GM18517 (cell line): ENCODE results near the gene MVB12B.

Experiments
- ATAC-seq: cut with Tn5 transposase; IDR thresholded peaks from one replicate; pipeline ENCODE4 v1.9.1; 2021; ENCODE audit warnings: mild to moderate bottlenecking, moderate library complexity; ENCODE audit not compliant: unreplicated experiment

Gene MVB12B

DNA sequence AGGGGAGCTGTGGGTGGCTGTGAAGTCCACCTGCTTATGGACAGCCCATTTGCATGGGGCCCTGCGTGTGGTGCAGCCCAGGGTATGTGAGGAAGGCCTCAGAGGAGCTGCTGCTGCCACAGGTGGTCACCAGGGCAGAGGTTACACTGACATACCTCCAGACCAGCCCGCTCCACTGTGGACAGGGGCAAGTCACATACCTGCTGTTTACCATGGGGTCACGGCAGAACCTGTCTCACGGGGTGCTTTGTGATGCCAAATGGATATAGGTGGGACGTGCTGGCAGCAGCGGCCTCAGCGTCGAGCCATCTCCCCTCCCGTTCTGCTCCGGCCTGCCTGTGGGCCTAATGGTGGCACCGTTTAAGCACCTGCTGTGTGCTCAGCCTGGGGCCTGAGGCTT is 159.6 kb downstream of the MVB12B start:
- ATAC-seq = no peak

DNA sequence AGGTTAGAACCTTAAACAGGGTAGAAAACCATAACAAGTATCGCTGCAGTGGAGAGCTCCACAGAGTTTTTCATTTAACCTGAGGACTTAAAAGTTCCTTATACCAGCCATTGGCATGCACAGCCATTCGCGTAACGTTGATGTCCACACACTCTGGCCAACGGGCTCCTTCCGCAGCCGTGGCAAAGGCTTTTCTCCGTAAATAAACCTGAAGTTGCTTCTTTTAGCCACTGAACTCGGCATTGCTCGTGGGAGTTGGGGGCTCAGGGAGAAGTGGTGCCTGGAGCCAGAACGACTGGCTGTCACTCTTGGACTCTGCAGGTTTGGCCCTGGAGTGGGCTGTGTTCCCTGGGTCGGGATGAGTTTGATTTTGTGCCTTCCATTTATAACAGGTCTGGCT is 161.2 kb downstream of the MVB12B start:
- ATAC-seq = no peak

DNA sequence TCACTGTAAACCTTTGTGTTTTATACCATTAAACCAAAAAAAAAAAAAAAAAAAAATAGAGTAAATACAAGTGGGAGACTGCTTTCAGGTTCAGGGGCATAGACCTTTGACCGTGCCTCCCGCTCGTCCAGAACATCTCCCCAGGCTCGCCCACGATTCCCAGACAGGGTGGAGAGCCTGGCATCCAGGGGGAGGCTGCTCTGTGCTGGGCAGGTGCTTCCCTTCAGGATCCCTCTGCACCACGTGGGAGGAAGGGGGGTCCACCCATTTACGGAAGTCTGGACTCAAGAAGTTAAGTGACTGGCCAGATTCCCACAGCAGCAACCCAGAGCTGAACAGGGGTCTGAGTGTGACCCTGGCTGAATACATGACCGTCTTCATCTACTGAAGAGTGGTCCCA is 161.7 kb downstream of the MVB12B start:
- no peak for ATAC-seq

DNA sequence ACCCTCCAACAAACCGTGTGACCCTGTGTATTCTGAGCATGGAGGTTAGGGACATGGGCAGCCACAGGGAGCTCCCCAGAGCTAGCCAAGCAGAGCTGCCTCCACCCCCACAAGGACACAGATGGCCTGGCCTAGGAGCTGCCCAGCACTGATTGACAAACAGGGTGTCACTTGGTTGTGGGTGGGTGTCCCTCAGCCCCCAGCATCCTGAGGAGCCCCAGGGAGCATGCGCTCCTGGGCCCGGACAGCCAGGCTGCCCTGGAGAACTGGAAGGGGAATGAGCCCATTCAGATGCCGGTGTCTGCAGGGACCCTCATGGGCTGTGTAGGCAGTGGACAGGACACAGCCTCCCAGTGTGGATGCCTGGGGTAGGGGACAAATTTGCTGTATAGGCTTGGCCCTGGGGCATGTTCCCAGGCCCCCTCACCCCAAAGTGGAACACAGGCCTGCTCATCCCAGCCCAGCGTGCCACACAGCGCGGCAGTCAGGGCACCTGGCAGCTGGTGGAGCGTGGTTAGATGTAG is 162.3 kb downstream of the MVB12B start:
- ATAC-seq = no peak

DNA sequence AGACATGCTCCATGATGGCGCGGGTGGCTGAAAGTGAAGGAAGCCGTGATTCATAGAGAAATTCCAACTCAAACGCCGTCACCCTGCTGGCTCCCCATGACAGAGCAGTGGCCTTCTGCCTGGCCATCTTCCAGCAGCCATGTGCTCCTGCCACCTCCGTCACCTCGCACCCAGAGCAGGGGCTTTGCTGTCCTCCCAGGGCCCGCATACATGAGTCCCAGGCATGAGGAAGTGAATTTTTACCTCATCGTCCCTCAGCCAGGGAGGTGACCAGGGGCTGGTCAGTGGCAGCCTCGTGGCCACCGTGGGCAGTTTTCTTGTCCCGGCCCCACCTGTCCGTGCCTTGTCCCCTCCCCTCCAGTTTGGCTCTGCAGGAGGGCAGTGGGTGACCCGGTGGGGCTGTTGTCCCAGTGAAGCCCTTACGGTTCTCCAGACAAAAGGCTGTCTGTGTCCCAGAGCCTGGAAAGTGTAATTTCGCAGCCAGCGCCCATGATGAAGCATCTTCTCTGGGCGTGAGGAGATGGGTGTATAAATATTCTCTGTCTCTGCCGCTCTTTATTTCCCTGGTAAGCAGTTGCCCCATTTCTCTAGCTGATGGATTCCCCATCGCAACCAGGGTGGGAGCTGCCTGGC is 163.1 kb downstream of the MVB12B start:
- ATAC-seq = no peak

DNA sequence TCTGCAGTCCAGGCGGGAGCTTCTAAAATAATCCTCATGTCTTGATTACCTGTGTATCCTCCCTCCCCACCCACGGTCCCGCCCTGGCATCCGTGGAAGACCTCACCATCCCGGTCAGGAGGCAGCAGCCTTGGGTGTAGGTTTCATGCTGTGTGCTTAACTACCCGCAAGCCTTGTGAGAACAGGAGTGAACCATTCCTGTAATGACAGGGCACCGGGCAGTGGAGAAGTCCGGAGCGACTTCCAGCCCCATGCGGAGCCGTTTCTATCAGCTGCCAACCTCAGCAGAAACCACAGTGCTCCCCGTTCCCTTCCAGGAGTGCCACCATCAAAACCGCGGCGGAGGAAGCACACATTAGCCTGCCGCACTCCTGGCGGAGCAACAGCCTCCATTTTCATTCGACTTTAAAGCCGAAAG is 163.6 kb downstream of the MVB12B start:
- no peak for ATAC-seq

DNA sequence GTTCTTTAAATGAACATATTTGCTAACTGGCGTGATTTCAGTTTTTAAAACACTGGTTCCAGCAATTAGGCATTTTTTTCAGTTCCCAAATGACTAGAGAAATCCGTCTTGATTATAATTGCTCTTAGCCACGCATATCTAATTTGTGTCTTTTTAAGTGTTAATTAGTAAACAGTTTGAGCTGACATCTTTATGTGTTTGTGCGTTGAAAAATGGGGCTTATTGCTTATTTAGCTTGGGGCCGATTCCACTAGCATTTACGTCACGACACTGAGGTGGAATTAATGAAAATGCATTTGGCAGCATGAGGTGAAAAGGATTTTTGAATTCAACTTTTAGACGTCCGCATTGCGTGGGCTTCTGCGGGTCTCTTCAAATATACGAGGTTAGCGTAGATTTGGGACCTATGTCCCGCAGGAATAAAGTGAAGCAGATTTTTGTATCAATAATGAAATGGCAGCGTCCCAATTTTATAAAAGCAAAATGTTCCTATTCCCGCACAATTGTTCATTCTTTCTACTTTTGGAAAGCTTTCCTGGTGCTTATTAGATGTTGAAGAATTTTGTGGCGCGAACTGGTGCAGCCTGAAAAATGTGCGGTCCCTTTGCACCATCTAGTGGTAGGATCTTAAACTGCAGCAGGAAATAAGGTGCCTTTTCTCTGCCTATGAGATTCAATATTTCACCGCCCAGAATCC is 164.4 kb downstream of the MVB12B start:
- ATAC-seq = no peak

DNA sequence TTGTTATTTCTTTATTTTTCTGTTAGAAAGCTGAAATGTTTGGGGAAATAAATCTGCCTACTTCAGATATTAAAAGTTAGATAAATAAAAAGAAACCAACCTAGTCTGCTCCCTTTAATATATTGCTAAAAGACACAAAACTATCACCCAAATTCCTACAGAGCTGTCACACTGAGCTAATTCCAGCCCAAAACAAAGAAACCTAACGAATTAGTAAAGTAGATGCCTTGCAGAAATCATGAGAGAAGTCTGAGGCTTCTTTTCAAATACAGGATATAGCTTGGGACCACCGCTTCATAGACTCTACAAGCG is 164.9 kb downstream of the MVB12B start:
- ATAC-seq = no peak

DNA sequence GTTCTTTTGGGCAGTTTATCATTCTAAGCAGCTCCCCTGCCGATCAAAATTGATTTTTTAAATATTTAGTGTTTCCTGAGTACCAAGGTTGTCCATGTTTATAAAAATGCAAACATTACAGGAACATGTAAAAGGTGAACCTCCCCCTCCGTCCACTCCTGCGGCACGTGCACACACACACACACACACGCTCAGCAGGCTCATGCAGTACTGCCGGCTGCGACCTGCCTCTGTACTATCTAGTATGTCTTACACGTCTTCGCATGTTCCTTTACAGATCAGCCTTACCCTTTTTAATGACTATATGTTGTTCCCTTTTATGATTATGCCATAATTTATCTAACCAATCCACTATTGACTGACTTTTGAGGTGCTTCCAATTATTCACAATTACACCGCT is 165.3 kb downstream of the MVB12B start:
- no peak for ATAC-seq

DNA sequence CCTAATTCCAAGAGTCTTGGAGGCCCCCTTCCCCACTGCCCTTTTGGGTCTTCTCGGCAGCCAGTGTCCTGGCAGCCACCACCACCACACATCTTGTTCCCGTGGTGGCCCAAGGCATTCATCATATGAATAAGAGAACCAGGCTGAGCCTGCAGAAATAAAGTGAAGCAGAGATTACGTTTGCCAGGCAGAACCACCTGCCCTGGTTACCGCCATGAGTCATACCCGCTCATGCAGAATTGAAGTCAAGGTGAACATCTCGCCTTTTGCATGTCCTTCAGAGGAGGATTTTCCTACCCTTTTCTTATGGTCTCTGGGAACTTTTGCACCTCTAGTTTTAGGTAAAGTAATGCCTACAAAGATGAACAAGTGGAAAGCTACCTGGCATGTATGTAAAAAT is 167.6 kb downstream of the MVB12B start:
- ATAC-seq = no peak

DNA sequence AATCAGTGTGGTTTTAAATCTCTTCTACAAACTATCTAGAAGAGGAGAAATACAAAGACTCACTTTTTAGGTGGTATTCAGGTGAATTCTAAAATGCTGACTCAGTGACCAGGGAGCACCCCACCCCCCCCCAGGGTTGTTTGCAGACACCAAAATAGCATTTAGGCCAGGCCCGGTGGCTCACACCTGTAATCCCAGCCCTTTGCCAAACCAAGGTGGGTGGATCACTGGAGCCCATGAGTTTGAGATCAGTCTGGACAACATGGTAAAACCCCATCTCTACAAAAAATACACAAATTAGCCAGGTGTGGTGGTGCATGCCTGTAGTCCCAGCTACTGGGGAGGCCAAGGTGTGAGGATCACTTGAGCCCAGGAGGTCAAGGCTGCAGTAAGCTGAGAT is 168.1 kb downstream of the MVB12B start:
- ATAC-seq = no peak

DNA sequence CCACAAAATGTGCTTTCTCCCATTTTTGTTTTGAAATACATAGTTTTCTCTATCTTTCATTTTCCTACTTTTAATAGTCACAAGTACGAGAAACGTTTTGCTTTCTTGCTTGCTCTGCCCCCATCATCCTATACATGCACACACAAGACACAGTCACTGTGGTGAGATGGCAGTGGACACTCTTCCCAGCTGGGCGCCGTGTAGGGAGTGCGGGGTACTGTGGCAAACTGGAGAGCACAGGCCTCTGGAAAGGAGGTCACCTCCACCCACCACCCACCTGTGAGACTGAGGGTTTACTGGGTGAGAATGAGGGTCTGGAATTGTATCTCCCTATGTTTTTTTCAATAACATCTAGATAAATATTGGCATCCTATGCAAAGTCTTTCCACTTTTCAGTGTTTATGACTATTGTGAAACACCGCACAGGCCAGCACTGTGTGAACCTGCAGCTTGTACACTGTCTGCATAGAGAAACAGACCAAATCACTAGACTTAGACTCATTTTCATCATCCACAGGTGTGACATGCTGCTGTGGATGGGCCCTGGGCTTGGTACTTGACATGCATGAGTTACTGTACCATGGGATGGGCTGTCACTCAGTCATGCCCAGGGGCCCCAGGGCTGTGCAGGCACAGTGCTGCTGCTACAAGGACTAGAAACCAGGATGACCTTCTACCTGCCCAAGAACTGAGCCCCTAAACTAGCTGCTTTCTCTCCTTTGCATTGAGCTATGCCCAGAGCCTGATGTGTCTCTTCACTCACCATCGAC is 169.0 kb downstream of the MVB12B start:
- ATAC-seq = no peak

DNA sequence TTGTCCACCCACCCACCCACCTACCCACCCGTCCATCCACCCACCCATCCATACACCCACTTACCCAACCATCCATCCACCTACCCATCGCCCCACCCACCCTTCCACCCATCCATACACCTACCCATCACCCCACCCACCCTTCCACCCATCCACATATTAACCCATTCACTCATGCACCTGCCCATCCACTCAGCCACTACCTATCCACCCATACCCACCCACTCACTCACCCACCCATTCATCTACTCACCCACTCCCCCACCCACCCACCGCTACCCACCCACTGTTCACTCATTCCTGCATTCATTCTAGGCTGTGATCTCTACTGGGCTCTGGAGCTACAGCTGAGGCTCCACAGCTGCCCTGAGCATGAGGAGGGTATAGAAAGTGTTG is 169.6 kb downstream of the MVB12B start:
- ATAC-seq = no peak

DNA sequence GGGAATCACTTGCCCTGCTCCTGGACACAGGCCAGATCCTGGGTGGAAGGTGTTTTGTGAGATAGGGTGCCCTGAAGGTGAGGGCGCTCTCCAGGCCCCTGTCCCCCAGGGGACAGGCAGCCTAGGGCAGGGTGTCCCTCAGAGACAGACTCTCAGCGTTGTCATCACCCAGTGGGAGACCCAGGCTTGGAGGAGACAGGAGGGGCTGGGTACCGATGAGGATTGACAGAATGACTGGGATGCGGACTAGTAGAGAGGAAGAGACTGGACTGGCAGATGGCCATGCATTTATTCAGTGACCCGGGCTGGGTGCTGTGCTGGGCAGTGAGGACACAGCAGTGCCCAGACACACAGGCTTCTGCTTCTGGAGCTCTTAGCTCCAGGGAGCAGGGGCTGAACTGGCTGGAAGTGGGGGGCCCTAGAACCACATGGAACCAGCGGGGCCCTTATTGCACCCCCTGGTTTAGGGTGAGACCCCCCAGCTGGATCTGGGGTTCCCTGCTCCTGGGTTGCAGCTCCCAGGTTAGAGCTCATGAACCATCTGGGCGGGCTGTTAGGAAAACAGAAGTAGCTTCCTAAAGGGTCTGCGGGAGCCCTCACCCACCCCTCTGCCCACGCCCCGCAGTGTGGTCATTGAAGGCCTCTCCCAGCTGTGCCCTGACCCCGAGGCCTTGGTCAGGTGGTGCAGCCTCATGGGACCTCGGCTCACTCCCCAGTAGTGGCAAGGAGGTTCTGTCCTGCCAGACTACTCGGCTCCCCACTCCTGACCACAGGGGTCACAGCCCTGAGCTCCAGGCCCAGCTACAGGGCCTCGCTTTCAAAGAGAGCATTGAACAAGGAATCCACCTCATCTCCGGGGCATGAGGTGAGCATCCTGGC is 170.4 kb downstream of the MVB12B start:
- no peak for ATAC-seq

DNA sequence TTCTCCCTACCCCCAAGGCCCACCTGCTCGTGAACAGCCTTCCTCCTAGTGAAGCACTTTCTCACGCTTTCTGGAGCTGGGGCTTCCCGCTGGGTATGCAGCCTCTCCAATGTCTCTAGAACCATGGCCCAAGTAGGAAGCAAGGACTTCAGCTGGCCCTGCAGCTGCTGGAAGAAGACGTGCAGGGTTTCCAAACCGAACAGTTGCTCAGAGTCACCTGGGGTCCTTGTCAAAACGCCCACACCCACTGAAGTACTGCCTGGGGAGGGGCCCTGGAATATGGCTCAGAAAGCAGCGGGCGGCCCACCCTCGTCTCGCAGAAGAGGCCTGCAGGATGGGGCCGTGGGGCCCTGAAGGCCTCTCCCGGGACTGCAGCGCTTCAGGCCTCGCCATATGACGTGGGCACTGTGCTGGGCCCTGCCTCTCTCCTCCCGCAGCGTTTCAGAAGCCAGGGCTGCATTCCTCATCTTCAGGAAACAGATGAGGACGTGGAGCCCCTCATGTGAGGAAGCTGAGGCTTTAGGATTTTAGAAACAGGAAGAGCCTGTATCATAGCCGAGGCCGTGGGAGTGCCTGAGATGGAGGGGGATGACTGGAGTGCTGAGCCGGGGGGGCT is 171.1 kb downstream of the MVB12B start:
- no peak for ATAC-seq

DNA sequence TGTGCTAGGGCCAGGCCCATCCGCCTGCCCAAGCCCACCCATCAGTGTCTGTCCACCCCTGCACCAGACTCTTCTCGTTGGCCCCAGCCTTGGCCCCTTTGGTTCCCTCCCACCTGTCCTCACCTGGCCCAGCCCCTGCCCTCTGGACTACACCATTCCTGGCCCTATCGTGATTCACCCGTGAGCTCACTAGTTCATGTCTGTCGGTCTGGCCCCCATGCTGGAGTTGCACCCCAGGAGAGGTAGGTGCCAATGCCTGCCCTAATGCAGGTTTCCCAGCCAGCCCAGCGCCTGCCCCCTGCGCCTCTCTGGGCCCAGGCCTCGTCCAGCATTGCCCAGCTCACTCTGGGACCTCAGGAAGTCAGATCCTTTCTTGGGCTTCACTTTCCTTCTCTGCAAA is 171.7 kb downstream of the MVB12B start:
- ATAC-seq = no peak

DNA sequence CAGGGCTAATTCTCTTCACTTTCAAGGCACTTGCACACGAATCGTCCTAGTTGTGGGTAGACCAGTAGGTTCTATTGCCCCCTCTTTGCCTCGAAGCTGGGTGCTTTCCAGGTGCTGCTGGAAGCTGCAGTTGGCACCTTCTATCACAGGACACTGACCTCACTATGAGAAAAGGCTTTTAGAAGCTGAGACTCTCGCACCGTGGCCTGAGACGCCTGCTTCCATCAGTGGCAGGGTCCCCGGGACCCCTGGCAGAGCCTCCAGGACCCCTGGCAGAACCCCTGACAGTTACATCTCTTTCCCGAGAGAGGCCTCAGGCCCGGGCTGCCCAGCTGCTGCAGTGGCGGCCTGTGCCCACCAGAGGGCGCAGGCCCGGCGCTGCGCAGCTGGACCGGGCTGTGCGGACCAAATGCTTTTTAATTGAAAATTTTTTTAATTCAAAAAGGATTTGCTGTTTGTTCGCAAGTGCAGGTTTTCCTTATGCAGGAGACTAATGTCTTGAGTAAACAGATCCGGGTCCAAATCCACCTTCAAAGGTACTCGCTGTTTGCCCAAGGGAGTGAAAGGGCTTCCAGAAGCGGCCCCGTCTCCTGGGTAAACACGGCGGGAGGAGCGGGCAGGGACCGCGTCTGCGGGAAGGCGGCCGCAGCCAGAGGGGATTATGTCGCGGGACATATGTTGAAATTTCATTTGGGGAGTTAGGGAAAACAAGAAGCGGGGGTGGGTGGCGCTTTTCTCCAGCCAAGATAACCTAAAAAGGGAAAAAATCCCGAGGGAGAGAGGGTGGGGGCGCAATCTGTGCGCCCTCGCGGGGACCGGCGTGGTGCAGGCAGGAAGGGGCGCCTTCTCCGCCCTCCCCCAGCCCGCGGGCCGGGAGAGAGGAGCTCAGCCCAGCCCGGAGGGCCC is 172.6 kb downstream of the MVB12B start:
- no peak for ATAC-seq

DNA sequence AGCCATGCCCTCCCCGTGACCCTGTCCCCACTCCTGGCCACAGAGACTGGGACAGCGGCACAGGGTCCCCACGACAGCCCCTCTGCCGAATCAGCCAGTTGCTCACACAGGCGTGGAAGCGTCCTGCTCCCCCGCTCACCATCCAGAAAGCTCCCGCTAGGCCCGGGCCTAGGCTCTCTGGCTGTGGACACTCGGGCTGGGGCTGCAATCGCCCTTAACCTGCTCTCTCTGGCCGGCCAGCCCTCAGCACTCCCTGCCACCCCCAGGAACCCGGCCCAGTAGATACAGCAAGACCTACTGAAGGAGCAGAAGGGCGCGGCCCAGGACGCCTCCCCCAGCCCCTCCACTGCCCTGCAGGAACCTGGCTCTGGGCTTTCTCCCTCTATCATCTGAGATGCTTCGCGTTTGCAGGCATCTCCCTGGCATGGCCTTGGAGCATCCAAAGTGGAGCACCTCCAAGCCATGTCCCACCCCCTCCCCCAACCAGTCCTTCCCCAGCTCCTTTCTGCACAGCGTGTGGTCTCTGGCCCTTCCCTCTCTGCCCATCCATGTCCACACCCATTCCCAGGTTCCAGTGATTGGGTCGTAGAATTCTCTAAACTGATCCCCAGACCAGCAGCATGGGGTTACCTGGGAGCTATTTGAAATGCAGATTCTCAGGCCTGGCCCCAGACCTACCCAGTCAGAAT is 173.4 kb downstream of the MVB12B start:
- ATAC-seq = no peak
